NCI-H1105 treated with DMSO at 0.1 percent for 48 hours (cell line): ENCODE results near the gene IL1F10.

Experiments
- DNase-seq: peaks from one replicate; lab custom pipeline; 2025; lab: John Stamatoyannopoulos, UW

Gene IL1F10

DNA sequence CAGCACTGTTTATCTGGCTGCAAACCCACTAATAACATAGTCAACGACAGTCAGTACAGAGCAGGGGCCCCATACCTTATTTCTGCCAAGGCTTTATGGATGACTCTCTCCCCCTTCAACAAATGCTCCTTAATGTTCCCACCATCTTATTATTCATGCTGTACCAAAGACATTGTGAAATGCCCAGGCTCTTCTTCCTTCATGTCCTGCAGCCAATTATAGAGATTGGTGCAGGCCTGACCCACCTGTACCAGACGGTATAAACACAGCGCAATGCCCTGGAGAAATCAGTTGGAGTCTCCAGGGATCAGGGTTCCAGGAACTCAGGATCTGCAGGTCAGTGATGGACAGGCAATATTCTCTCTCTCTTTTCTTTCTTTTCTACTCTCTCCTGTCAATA, at the start of gene IL1F10:
Gene IL1F10 (plus strand): TSS at position 290 of the 400 bp plus-strand sequence. CDS start 4,769 bp downstream, outside the sequence.
- no peak for DNase-seq

GRCh38 chr2:113018509-113018908, 49.3 kb upstream of the IL1F10 start:
- DNase-seq: no peak

DNA sequence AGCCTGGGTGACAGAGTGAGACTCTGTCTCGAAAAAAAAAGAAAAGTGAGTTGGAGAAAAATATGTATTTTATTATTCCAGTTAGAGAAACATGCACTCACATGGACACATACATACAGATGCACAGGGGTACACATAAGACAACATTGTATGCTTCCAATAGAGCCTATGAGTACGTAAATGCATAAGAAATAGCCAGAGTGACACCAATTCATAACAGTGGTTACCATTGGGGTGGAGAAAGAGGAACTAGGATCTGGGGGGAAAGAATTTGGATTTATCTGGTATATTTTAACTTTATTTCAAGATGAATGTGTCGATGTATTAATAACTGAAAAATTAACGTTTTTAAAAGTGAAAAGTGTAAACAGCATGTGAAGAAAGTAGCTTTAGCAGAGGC, 46.5 kb upstream of the IL1F10 start:
- DNase-seq: no peak

DNA sequence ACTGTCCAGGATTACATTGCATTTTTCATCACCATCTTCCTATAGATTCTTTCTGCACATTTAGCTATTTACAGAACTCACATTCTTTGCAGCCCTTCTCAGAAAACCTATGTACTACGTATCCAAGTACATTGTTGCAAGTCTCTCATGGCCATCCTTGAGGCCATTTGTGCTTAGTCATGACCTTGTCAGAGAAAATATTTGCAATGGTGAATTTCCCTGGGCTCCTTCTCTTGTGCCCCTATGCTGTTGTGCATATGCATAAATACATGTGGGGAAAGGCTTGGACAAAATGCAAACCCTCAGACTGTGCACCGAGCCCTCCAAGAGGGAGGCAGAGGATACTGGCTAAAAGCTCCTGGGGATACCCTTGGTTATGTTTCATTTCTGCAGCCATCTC, 43.0 kb upstream of the IL1F10 start:
- DNase-seq: no peak

DNA sequence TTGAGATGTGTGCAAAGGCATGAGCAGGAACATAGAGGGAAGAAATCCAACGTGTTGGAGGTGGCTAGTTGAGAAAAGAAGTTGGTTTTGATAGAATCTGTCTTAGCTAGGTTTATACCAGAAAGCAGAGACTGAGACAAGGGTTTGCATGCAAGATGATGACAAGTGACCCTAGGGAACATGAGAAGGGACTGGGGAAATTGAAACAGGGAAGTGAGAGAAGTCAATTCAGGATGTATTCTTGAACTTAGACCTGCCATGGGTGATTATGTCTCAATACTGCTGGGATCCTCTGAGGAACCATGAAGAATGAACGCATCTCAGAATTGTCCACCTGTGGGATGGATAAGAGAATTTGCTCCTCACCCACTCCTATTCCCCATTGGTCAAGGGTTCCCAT, 42.0 kb upstream of the IL1F10 start:
- no peak for DNase-seq

- no peak for DNase-seq
Observed at GRCh38 chr2:113027691-113028090, 40.1 kb upstream of the IL1F10 start.

DNA sequence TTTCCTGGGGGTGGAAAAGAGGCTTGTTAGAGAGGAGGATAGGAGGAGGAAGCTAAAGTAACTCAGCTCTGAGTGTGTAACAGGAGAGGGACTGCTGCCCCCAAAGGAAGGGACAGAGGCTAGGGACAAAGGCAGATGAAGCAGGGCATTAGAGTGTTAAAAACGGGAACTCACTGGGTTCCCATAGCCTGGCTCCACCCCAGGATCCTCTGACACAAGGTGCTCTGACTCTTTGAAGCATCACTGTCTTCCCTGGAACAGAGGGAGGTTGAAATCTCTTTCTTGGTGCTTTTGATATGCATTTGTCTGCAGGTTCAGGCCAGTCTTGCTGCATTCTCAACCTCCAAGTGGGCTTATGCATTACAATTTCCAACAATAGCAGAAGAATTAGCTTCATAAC, 39.7 kb upstream of the IL1F10 start:
- no peak for DNase-seq

GRCh38 chr2:113032737-113033136, 35.0 kb upstream of the IL1F10 start:
- no peak for DNase-seq

GRCh38 chr2:113034016-113034415, 33.8 kb upstream of the IL1F10 start:
- no peak for DNase-seq

GRCh38 chr2:113036763-113037162, 31.0 kb upstream of the IL1F10 start:
- DNase-seq: no peak

DNA sequence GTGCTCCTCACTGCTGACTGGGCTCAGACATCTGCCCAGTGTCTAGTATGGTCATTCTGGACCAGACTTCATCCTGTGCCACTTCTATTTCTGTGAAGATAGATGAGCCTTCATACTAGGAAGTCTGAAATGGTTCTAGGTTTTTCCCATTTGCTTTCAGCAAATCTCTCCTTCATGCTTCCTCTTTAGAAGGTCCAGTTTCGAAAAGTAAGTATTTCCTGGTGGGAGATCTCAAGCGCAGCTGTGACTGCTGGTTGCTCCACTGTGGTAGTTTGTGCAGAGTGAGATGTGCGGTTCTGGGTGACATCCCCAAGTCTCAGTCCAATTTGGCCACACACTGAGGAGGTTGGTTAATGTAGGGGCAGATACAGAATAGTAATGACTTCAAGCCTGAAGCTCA, 29.5 kb upstream of the IL1F10 start:
- no peak for DNase-seq

DNA sequence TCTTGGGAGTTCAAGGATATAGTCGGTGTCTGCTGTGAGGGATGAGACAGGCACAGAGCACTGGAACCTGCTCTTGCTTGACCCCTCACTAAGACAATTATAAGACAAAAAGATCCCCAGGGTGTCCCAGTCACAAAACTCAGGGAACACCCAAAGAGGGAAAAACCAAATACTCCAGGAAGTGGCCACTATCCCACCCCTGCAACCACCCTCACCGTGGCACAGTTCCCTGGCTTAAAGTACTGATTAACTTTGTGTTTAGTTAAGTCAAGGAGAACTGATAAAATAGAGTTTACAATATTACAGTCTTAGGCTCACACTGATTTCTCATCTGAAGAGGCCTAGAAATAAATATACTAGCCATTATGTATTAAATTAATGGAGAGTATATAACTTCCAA, 28.6 kb upstream of the IL1F10 start:
- DNase-seq: no peak

GRCh38 chr2:113039719-113040118, 28.1 kb upstream of the IL1F10 start:
- DNase-seq: no peak

DNA sequence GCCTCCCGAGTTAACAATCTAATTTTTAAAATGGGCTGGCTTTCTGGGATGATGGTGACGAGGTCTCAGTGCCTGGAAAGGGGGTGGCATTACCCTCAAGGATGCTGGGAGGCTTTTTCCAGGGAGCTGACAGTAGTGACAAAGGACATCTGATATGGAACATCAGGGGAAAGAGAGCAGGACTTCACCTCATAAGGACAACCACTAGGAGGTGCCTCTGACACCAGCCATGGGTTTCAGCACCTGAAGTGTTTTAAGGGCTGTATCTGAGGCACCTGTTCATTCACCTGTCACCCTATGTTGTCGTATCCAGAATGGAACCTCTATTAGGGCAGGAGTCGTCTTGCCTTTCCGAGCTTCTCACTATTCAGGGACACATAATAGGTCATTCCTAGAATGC, 25.9 kb upstream of the IL1F10 start:
- DNase-seq: no peak

GRCh38 chr2:113046465-113046864, 21.3 kb upstream of the IL1F10 start:
- no peak for DNase-seq

- DNase-seq: no peak
Observed at GRCh38 chr2:113050921-113051895, 16.6 kb upstream of the IL1F10 start.

- DNase-seq: no peak
Observed at GRCh38 chr2:113052396-113052917, 15.3 kb upstream of the IL1F10 start, which contains the start of gene IL36B. IL36B (minus strand) TSS chr2:113052867.

DNA sequence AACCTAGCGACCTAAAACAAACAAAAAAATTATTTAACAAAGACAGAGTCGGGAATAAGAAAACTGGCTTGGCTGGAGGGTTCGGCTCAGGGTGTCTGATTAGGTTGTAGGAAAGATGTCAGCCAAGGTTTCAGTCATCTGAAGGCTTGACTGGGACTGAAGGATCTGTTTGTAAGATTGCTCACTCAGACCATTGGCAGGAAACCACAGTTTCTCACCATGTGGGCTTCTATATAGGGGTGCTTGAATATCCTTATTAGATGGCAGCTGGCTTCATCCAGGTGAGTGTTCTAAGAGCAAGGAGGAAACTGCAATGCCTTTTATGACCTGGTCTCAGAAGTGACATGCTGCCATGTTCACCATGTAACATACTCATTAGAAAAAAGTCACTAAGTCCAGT, 14.1 kb upstream of the IL1F10 start:
- no peak for DNase-seq

DNA sequence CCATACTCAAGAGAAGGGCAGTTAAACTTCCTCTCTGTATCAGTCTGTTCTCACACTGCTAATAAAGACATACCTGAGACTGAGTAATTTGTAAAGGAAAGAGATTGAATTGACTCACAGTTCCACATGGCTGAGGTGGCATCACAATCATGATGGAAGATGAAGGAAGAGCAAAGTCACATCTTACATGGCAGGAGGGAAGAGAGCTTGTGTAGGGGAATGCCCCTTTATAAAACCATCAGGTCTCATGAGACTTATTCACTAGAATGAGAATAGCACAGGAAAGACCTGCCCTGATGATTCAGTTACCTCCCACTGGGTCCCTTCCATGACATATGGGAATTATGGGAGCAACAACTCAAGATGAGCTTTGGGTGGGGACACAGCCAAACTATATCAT, 13.7 kb upstream of the IL1F10 start:
- DNase-seq: no peak

- DNase-seq: no peak
Observed at GRCh38 chr2:113056521-113056920, 11.2 kb upstream of the IL1F10 start.

DNA sequence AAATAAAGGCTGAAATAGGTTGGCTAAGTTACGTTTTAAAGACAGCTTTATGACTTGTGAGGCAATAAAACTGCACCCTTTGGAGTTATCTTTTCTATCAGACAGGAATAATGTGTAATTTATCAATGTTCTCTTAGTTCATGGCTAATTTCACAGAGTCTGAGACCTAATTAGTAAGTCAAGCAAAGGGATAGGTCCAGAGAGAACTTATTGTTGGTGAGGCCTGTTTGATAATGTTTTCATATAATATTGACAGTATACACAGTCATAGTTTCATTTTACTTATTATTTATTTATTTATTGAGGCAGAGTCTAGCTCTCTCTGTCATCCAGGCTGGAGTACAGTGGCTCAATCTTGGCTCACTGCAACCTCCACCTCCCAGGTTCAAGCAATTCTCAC, 10.7 kb upstream of the IL1F10 start:
- no peak for DNase-seq

GRCh38 chr2:113058411-113058994, 9.3 kb upstream of the IL1F10 start:
- DNase-seq: no peak
